WERI-Rb-1 (cell line): ENCODE data around the gene WDR64.

Experiments used
- DNase-seq: peaks from one replicate; pipeline ENCODE4 v3.0.0-alpha.2; 2020
- H3K27ac ChIP-seq: fragments of 250-450 bp; sonication (Bioruptor Pico); 2 replicates; pipeline ENCODE4 v1.5.1; 2020; ENCODE audit warnings: mild to moderate bottlenecking, moderate library complexity
- H3K27me3 ChIP-seq: fragments of 250-450 bp; sonication (Bioruptor Pico); 2 replicates; pipeline ENCODE4 v1.5.1; 2021; ENCODE audit warnings: mild to moderate bottlenecking, low read depth, moderate library complexity; ENCODE audit not compliant: insufficient read depth, severe bottlenecking
- H3K36me3 ChIP-seq: fragments of 250-450 bp; sonication (Bioruptor Pico); 2 replicates; pipeline ENCODE4 v1.5.1; 2020; ENCODE audit warnings: mild to moderate bottlenecking, moderate library complexity
- H3K4me3 ChIP-seq: 2 replicates; pipeline ENCODE4 v1.5.1; 2011; ENCODE audit warnings: low read depth, mild to moderate bottlenecking, control low read depth, low read length
- H3K9me3 ChIP-seq: fragments of 250-450 bp; sonication (Bioruptor Pico); 2 replicates; pipeline ENCODE4 v1.5.1; 2021; ENCODE audit warnings: mild to moderate bottlenecking, moderate library complexity; ENCODE audit not compliant: severe bottlenecking
- CTCF ChIP-seq: IDR thresholded peaks from 2 replicates; pipeline ENCODE4 v1.5.1; 2011; ENCODE audit warnings: low read depth, mild to moderate bottlenecking, control low read depth, inconsistent platforms, low read length

The WDR64 gene

GRCh38 chr1:241848686-241849344, 196.7 kb downstream of the WDR64 start:
- H3K36me3 ChIP-seq, result peaks cover 50% of the 10 kb centered on the region
- peak overlapping the region; percentile 96 for H3K27ac ChIP-seq
- DNase-seq, result no peak
- TF ChIP-seq CTCF, result no peak
- no peaks in the 10 kb centered on the region for H3K9me3 ChIP-seq
- peak overlapping the region; percentile 93 for H3K4me3 ChIP-seq
- H3K27me3 ChIP-seq, result no peaks in the 10 kb centered on the region

- DNase-seq, result no peak
- Histone ChIP-seq H3K27ac (no peak overlapping the region), H3K36me3 (peaks cover 55% of the 10 kb centered on the region), H3K9me3 (no peaks in the 10 kb centered on the region), H3K27me3 (no peaks in the 10 kb centered on the region), H3K4me3 (peak overlapping the region; percentile 93)
- no peak for TF ChIP-seq CTCF
Observed at GRCh38 chr1:241849345-241849695, 197.2 kb downstream of the WDR64 start.
